BLaER1 treated with 17β-estradiol and CSF1 and Interleukin-3, amounts not matched to agents 10 nM and 100 nM (cell line): ENCODE data around the gene RABL6.
"Not testable (repeated sequence)": the region's sequence is repeated elsewhere in the genome, so short reads cannot be mapped to it uniquely, and the experiment has no call there.

Experiments used
- H3K27ac ChIP-seq, 11 experiments: shearing (Covaris generic); formaldehyde crosslinking; 2 replicates each; pipeline ENCODE4 v1.8.1; 2022
- H3K27me3 ChIP-seq, 11 experiments: shearing (Covaris generic); formaldehyde crosslinking; 2 replicates each; pipeline ENCODE4 v1.8.1; 2022
- H3K36me3 ChIP-seq, 11 experiments: shearing (Covaris generic); formaldehyde crosslinking; 2 replicates each; pipeline ENCODE4 v1.8.1; 2022
- H3K4me1 ChIP-seq, 10 experiments: shearing (Covaris generic); formaldehyde crosslinking; 2 replicates each; pipeline ENCODE4 v1.8.1; 2022
- H3K4me2 ChIP-seq, 11 experiments: shearing (Covaris generic); formaldehyde crosslinking; 2 replicates each; pipeline ENCODE4 v1.8.1; 2022
- H3K4me3 ChIP-seq, 10 experiments: shearing (Covaris generic); formaldehyde crosslinking; 2 replicates each; pipeline ENCODE4 v1.8.1; 2022
- H3K9ac ChIP-seq, 11 experiments: shearing (Covaris generic); formaldehyde crosslinking; 2 replicates each; pipeline ENCODE4 v1.8.1; 2022
- H3K9me3 ChIP-seq, 11 experiments: shearing (Covaris generic); formaldehyde crosslinking; replicated peaks in 1 of 11; 2 replicates each; pipeline ENCODE4 v1.8.1; 2022
- H4K20me1 ChIP-seq, 11 experiments: shearing (Covaris generic); formaldehyde crosslinking; 2 replicates each; pipeline ENCODE4 v1.8.1; 2022
- Cebpa-rat ChIP-seq, 11 experiments: shearing (Covaris generic); IDR thresholded peaks; 2 replicates each; pipeline ENCODE4 v1.8.1; 2022

The RABL6 gene

GRCh38 chr9:136795000-136795348, 12.8 kb upstream of the RABL6 start:
- H3K27ac ChIP-seq = no peak overlapping the region
- H3K4me2 ChIP-seq = peak overlapping the region in 4 of 11 experiments; percentile 0 to 75 (median 46); a peak in 2 of 22 replicates
- peaks cover 0 to 55% (median 18%) of the 10 kb centered on the region in 11 experiments; a peak in 17 of 22 replicates for H4K20me1 ChIP-seq
- TF ChIP-seq Cebpa-rat (IDR thresholded peaks at IDR 0.05) = no peak
- H3K27me3 ChIP-seq = peaks cover 0 to 19% (median 9%) of the 10 kb centered on the region in 11 experiments; a peak in 12 of 22 replicates
- no peaks in the 10 kb centered on the region for H3K9me3 ChIP-seq
- peak overlapping the region in 2 of 11 experiments; percentile 15 to 23; a peak in 1 of 22 replicates for H3K9ac ChIP-seq
- peaks cover 0 to 24% (median 7%) of the 10 kb centered on the region in 11 experiments; a peak in 7 of 22 replicates for H3K36me3 ChIP-seq
- H3K4me1 ChIP-seq = peaks cover 29 to 82% (median 68%) of the 10 kb centered on the region in 10 experiments
- H3K4me3 ChIP-seq = no peak overlapping the region

GRCh38 chr9:136796238-136796774, 11.4 kb upstream of the RABL6 start, which contains the start of gene CCDC183:
Gene CCDC183 (plus strand): TSS chr9:136796338. CDS start chr9:136796398, 60 bp downstream.
- Histone ChIP-seq H3K4me2 (peak within 1 kb of the TSS in 9 of 11 experiments; percentile 0 to 75 (median 59); a peak in 15 of 22 replicates), H3K4me1 (peaks cover 34 to 88% (median 73%) of the 10 kb centered on the region in 10 experiments), H3K9me3 (no peaks in the 10 kb centered on the region), H3K27me3 (peaks cover 0 to 23% (median 9%) of the 10 kb centered on the region in 11 experiments; a peak in 12 of 22 replicates), H3K27ac (no peak within 1 kb of the TSS), H3K4me3 (no peak within 1 kb of the TSS), H3K9ac (peak within 1 kb of the TSS in 5 of 11 experiments; percentile 15 to 59 (median 26); a peak in 4 of 22 replicates), H4K20me1 (peaks cover 0 to 62% (median 20%) of the 10 kb centered on the region in 11 experiments; a peak in 18 of 22 replicates), H3K36me3 (peaks cover 0 to 24% (median 7%) of the 10 kb centered on the region in 11 experiments; a peak in 7 of 22 replicates)
- no peak for TF ChIP-seq Cebpa-rat (IDR thresholded peaks at IDR 0.05)

GRCh38 chr9:136796775-136797347, 10.9 kb upstream of the RABL6 start:
- H3K27ac ChIP-seq, H3K4me3 ChIP-seq, H3K9me3 ChIP-seq: not testable (repeated sequence)
- Histone ChIP-seq H3K36me3 (peaks cover 0 to 24% (median 7%) of the 10 kb centered on the region in 11 experiments; a peak in 7 of 22 replicates), H3K4me1 (peaks cover 36 to 88% (median 73%) of the 10 kb centered on the region in 10 experiments), H3K9ac (peak overlapping the region in 2 of 11 experiments; percentile 26 to 59; a peak in 1 of 22 replicates), H3K27me3 (peaks cover 0 to 23% (median 9%) of the 10 kb centered on the region in 11 experiments; a peak in 12 of 22 replicates), H4K20me1 (peaks cover 0 to 62% (median 20%) of the 10 kb centered on the region in 11 experiments; a peak in 18 of 22 replicates), H3K4me2 (peak overlapping the region in 7 of 11 experiments; percentile 47 to 75 (median 69); a peak in 11 of 22 replicates)

- Histone ChIP-seq H3K4me1 (peaks cover 27 to 75% (median 62%) of the 10 kb centered on the region in 10 experiments), H3K36me3 (peaks cover 0 to 13% (median 1%) of the 10 kb centered on the region in 11 experiments; a peak in 7 of 22 replicates), H3K4me2 (peak overlapping the region in 8 of 11 experiments; percentile 93 to 99 (median 96); a peak in 16 of 22 replicates), H3K9me3 (no peaks in the 10 kb centered on the region), H3K4me3 (no peak overlapping the region), H3K27ac (no peak overlapping the region), H3K27me3 (peaks cover 0 to 23% (median 9%) of the 10 kb centered on the region in 11 experiments; a peak in 12 of 22 replicates), H3K9ac (peak overlapping the region in 1 of 11 experiments; percentile 66; a peak in 1 of 22 replicates), H4K20me1 (peaks cover 0 to 43% (median 7%) of the 10 kb centered on the region in 11 experiments; a peak in 10 of 22 replicates)
- no peak for TF ChIP-seq Cebpa-rat (IDR thresholded peaks at IDR 0.05)
Measured at GRCh38 chr9:136798708-136799078, 9.1 kb upstream of the RABL6 start.

GRCh38 chr9:136799079-136799853, 8.5 kb upstream of the RABL6 start:
- TF ChIP-seq Cebpa-rat (IDR thresholded peaks at IDR 0.05) = no peak
- Histone ChIP-seq H3K9me3 (no peaks in the 10 kb centered on the region), H3K27me3 (peaks cover 0 to 23% (median 9%) of the 10 kb centered on the region in 11 experiments; a peak in 12 of 22 replicates), H3K27ac (peak overlapping the region in 2 of 11 experiments; percentile 14 to 18; a peak in 2 of 22 replicates), H3K4me3 (peak overlapping the region; percentile 44 to 67 (median 49); a peak in 18 of 20 replicates), H3K36me3 (peaks cover 0 to 13% (median 4%) of the 10 kb centered on the region in 11 experiments; a peak in 8 of 22 replicates), H4K20me1 (peaks cover 0 to 41% (median 7%) of the 10 kb centered on the region in 11 experiments; a peak in 11 of 22 replicates), H3K4me2 (peak overlapping the region; percentile 91 to 99 (median 97)), H3K9ac (peak overlapping the region in 6 of 11 experiments; percentile 1 to 66 (median 46); a peak in 8 of 22 replicates), H3K4me1 (peaks cover 27 to 72% (median 60%) of the 10 kb centered on the region in 10 experiments)

- Histone ChIP-seq H3K4me2 (peak overlapping the region; percentile 91 to 99 (median 97)), H3K27ac (peak overlapping the region in 2 of 11 experiments; percentile 14 to 18; a peak in 1 of 22 replicates)
Measured at GRCh38 chr9:136799854-136800657, 7.7 kb upstream of the RABL6 start.

GRCh38 chr9:136802321-136802720, 5.4 kb upstream of the RABL6 start:
- no peak for TF ChIP-seq Cebpa-rat (IDR thresholded peaks at IDR 0.05)
- Histone ChIP-seq H4K20me1 (peaks cover 0 to 40% (median 7%) of the 10 kb centered on the region in 11 experiments; a peak in 11 of 22 replicates), H3K9me3 (no peaks in the 10 kb centered on the region), H3K36me3 (peaks cover 0 to 33% (median 18%) of the 10 kb centered on the region in 11 experiments; a peak in 13 of 22 replicates), H3K27ac (no peak overlapping the region), H3K4me3 (no peak overlapping the region), H3K4me2 (peak overlapping the region in 9 of 11 experiments; percentile 91 to 99 (median 95); a peak in 6 of 22 replicates), H3K4me1 (peaks cover 41 to 65% (median 55%) of the 10 kb centered on the region in 10 experiments), H3K9ac (peak overlapping the region in 1 of 11 experiments; percentile 35; a peak in 1 of 22 replicates), H3K27me3 (peaks cover 0 to 18% (median 9%) of the 10 kb centered on the region in 11 experiments; a peak in 12 of 22 replicates)

More at GRCh38 chr9:136799854-136800657, 7.7 kb upstream of the RABL6 start:
- Histone ChIP-seq H3K4me1 (peaks cover 27 to 65% (median 57%) of the 10 kb centered on the region in 10 experiments), H3K4me3 (peak overlapping the region; percentile 44 to 67 (median 52)), H3K36me3 (peaks cover 0 to 18% (median 9%) of the 10 kb centered on the region in 11 experiments; a peak in 12 of 22 replicates), H3K9me3 (no peaks in the 10 kb centered on the region), H3K27me3 (peaks cover 0 to 23% (median 9%) of the 10 kb centered on the region in 11 experiments; a peak in 12 of 22 replicates), H4K20me1 (peaks cover 0 to 33% (median 7%) of the 10 kb centered on the region in 11 experiments; a peak in 11 of 22 replicates), H3K9ac (peak overlapping the region in 5 of 11 experiments; percentile 41 to 66 (median 53); a peak in 12 of 22 replicates)
- TF ChIP-seq Cebpa-rat (IDR thresholded peaks at IDR 0.05) = no peak

- Histone ChIP-seq H3K27me3 (peaks cover 0 to 17% (median 9%) of the 10 kb centered on the region in 11 experiments; a peak in 12 of 22 replicates), H3K36me3 (peaks cover 0 to 33% (median 18%) of the 10 kb centered on the region in 11 experiments; a peak in 13 of 22 replicates), H4K20me1 (peaks cover 0 to 41% (median 7%) of the 10 kb centered on the region in 11 experiments; a peak in 12 of 22 replicates), H3K9ac (peak overlapping the region in 1 of 11 experiments; percentile 33; a peak in 1 of 22 replicates), H3K4me1 (peaks cover 41 to 61% (median 53%) of the 10 kb centered on the region in 10 experiments)
- H3K4me2 ChIP-seq, H3K9me3 ChIP-seq, H3K27ac ChIP-seq, H3K4me3 ChIP-seq: not testable (repeated sequence)
Measured at GRCh38 chr9:136803009-136803550, 4.7 kb upstream of the RABL6 start.
